Trophoblast cell (in vitro differentiated cells and primary cell): ENCODE results near the gene WDR48.

Source experiments
- DNase-seq, 2 donors: peaks; one replicate each; pipeline ENCODE4 v3.0.0-alpha.2; 2016
- H2AFZ ChIP-seq: 2 replicates; pipeline ENCODE4 v1.6.1; 2013; ENCODE audit warnings: low read length, moderate library complexity, mild to moderate bottlenecking; ENCODE audit not compliant: insufficient read depth, poor library complexity
- H2AK5ac ChIP-seq: 2 replicates; pipeline ENCODE4 v1.6.1; 2013; ENCODE audit warnings: mild to moderate bottlenecking, low read length
- H2BK120ac ChIP-seq: 2 replicates; pipeline ENCODE4 v1.6.1; 2013; ENCODE audit warnings: low read length, mild to moderate bottlenecking, moderate library complexity; ENCODE audit not compliant: insufficient read depth, poor library complexity
- H2BK12ac ChIP-seq: 2 replicates; pipeline ENCODE4 v1.6.1; 2013; ENCODE audit warnings: mild to moderate bottlenecking, low read length, moderate library complexity
- H2BK5ac ChIP-seq: 2 replicates; pipeline ENCODE4 v1.6.1; 2013; ENCODE audit warnings: low read length, low read depth, moderate library complexity, mild to moderate bottlenecking; ENCODE audit not compliant: poor library complexity
- H3K14ac ChIP-seq: 2 replicates; pipeline ENCODE4 v1.6.1; 2013; ENCODE audit warnings: mild to moderate bottlenecking, low read length
- H3K18ac ChIP-seq: 2 replicates; pipeline ENCODE4 v1.6.1; 2013; ENCODE audit warnings: mild to moderate bottlenecking, low read length
- H3K23ac ChIP-seq: 2 replicates; pipeline ENCODE4 v1.6.1; 2013; ENCODE audit warnings: low read length
- H3K27ac ChIP-seq: 2 replicates; pipeline ENCODE4 v1.5.1; 2013; ENCODE audit warnings: low read depth, mild to moderate bottlenecking, inconsistent platforms, low read length, moderate library complexity
- H3K27me3 ChIP-seq: 2 replicates; pipeline ENCODE4 v1.6.1; 2013; ENCODE audit warnings: inconsistent platforms, mild to moderate bottlenecking, low read length, moderate library complexity; ENCODE audit not compliant: insufficient read depth
- H3K36me3 ChIP-seq, 2 experiments: 1 replicate in 1 of 2; 2 replicates in 1 of 2; pipeline ENCODE4 v1.6.1; 2013; ENCODE audit warnings: low read length in 2 of 2, mild to moderate bottlenecking in 2 of 2, moderate library complexity in 1 of 2; ENCODE audit not compliant: insufficient read depth in 2 of 2, control insufficient read depth in 1 of 2
- H3K4ac ChIP-seq: 2 replicates; pipeline ENCODE4 v1.6.1; 2013; ENCODE audit warnings: low read depth, mild to moderate bottlenecking, low read length, moderate library complexity
- H3K4me1 ChIP-seq, 2 experiments: 1 replicate in 1 of 2; 2 replicates in 1 of 2; pipeline ENCODE4 v1.6.1; 2013; ENCODE audit warnings: low read length in 2 of 2, mild to moderate bottlenecking in 2 of 2, moderate library complexity in 1 of 2; ENCODE audit not compliant: insufficient read depth in 2 of 2, control insufficient read depth in 1 of 2
- H3K4me2 ChIP-seq: 2 replicates; pipeline ENCODE4 v1.6.1; 2013; ENCODE audit warnings: inconsistent platforms, mild to moderate bottlenecking, low read length, moderate library complexity
- H3K4me3 ChIP-seq: 2 replicates; pipeline ENCODE4 v1.5.1; 2013; ENCODE audit warnings: mild to moderate bottlenecking, low read depth, low read length, inconsistent platforms
- H3K79me1 ChIP-seq: one replicate; pipeline ENCODE4 v1.6.1; 2013; ENCODE audit warnings: low read length
- H3K79me2 ChIP-seq: 2 replicates; pipeline ENCODE4 v1.6.1; 2013; ENCODE audit warnings: low read length, mild to moderate bottlenecking; ENCODE audit not compliant: control insufficient read depth, insufficient read depth, poor library complexity
- H3K9ac ChIP-seq: 2 replicates; pipeline ENCODE4 v1.6.1; 2013; ENCODE audit warnings: mild to moderate bottlenecking, low read length
- H3K9me3 ChIP-seq: 2 replicates; pipeline ENCODE4 v1.6.1; 2013; ENCODE audit warnings: low read depth, mild to moderate bottlenecking, control low read depth, inconsistent platforms, low read length; ENCODE audit not compliant: insufficient read depth
- H4K12ac ChIP-seq: 2 replicates; pipeline ENCODE4 v1.6.1; 2013; ENCODE audit warnings: low read depth, mild to moderate bottlenecking, low read length, moderate library complexity
- H4K8ac ChIP-seq: 2 replicates; pipeline ENCODE4 v1.6.1; 2013; ENCODE audit warnings: low read depth, mild to moderate bottlenecking, low read length, moderate library complexity
- H4K91ac ChIP-seq: one replicate; pipeline ENCODE4 v1.6.1; 2013; ENCODE audit warnings: low read depth, mild to moderate bottlenecking, low read length, moderate library complexity
- WGBS: extraction: QIAGEN DNeasy Blood & Tissue Kit; methylation state at CpG from one replicate; pipeline ENCODE4 v1.1.7; 2013; ENCODE audit warnings: missing lambda C conversion rate; ENCODE audit not compliant: insufficient read length, insufficient coverage; ENCODE audit errors: extremely low coverage; 5-methylcytosine and 5-hydroxymethylcytosine counted together

The WDR48 gene

GRCh38 chr3:39110041-39110639 is 58.3 kb downstream of the WDR48 start:
- Histone ChIP-seq H3K4me3 (no peak overlapping the region), H3K27ac (no peak overlapping the region), H3K36me3 (no peaks in the 10 kb centered on the region), H3K9ac (no peak overlapping the region), H3K14ac (no peak overlapping the region), H3K79me2 (peaks cover 8% of the 10 kb centered on the region), H3K9me3 (peaks cover 2% of the 10 kb centered on the region), H2AK5ac (no peak overlapping the region), H3K4me2 (no peak overlapping the region), H2BK5ac (no peak overlapping the region), H2BK12ac (no peak overlapping the region), H4K12ac (no peak overlapping the region), H3K4ac (no peak overlapping the region), H3K23ac (no peak overlapping the region), H3K27me3 (no peaks in the 10 kb centered on the region), H3K18ac (no peak overlapping the region), H4K91ac (no peak overlapping the region), H2BK120ac (no peak overlapping the region), H3K79me1 (peaks cover 10% of the 10 kb centered on the region), H3K4me1 (peaks cover 0 to 11% of the 10 kb centered on the region in 2 experiments), H2AFZ (no peak overlapping the region), H4K8ac (no peak overlapping the region)
- DNase-seq, result no peak
- WGBS, result no CpG with 5 or more reads among the region's 2 CpGs

- no peak overlapping the region for H4K12ac ChIP-seq
- no peak for DNase-seq
- no peak overlapping the region for H3K9ac ChIP-seq
- peaks cover 5% of the 10 kb centered on the region for H3K79me1 ChIP-seq
- peaks cover 0 to 3% of the 10 kb centered on the region in 2 experiments for H3K4me1 ChIP-seq
- H3K4me3 ChIP-seq, result no peak overlapping the region
- H3K27me3 ChIP-seq, result no peaks in the 10 kb centered on the region
- no peak overlapping the region for H4K91ac ChIP-seq
- no CpG with 5 or more reads among the region's 3 CpGs for WGBS
- H2BK120ac ChIP-seq, result no peak overlapping the region
- no peaks in the 10 kb centered on the region for H3K36me3 ChIP-seq
- H3K79me2 ChIP-seq, result no peaks in the 10 kb centered on the region
- H4K8ac ChIP-seq, result no peak overlapping the region
- no peak overlapping the region for H2AFZ ChIP-seq
- no peak overlapping the region for H2BK5ac ChIP-seq
- H3K9me3 ChIP-seq, result peaks cover 3% of the 10 kb centered on the region
- H3K23ac ChIP-seq, result no peak overlapping the region
- no peak overlapping the region for H3K18ac ChIP-seq
- no peak overlapping the region for H3K4ac ChIP-seq
- no peak overlapping the region for H3K27ac ChIP-seq
- H2AK5ac ChIP-seq, result no peak overlapping the region
- no peak overlapping the region for H3K4me2 ChIP-seq
- no peak overlapping the region for H2BK12ac ChIP-seq
- no peak overlapping the region for H3K14ac ChIP-seq
Measured at GRCh38 chr3:39112113-39112512, 60.3 kb downstream of the WDR48 start.

- Histone ChIP-seq H3K36me3 (no peaks in the 10 kb centered on the region), H3K9ac (no peak overlapping the region), H4K91ac (no peak overlapping the region), H3K4ac (no peak overlapping the region), H3K4me2 (no peak overlapping the region), H2BK5ac (no peak overlapping the region), H3K14ac (no peak overlapping the region), H4K12ac (no peak overlapping the region), H2BK120ac (no peak overlapping the region), H3K27ac (no peak overlapping the region), H2AFZ (no peak overlapping the region), H3K4me3 (no peak overlapping the region), H3K79me2 (no peaks in the 10 kb centered on the region), H3K23ac (no peak overlapping the region), H3K9me3 (peaks cover 3% of the 10 kb centered on the region), H2BK12ac (no peak overlapping the region), H4K8ac (no peak overlapping the region), H3K27me3 (no peaks in the 10 kb centered on the region), H3K79me1 (peaks cover 1% of the 10 kb centered on the region), H3K4me1 (peaks cover 0 to 3% of the 10 kb centered on the region in 2 experiments), H2AK5ac (no peak overlapping the region), H3K18ac (no peak overlapping the region)
- DNase-seq, result no peak
- no CpG with 5 or more reads among the region's 2 CpGs for WGBS
Measured at GRCh38 chr3:39112535-39112934, 60.7 kb downstream of the WDR48 start.

GRCh38 chr3:39113291-39113690 is 61.5 kb downstream of the WDR48 start:
- Histone ChIP-seq H2AK5ac (no peak overlapping the region), H3K23ac (no peak overlapping the region), H3K4me3 (no peak overlapping the region), H3K27me3 (no peaks in the 10 kb centered on the region), H3K27ac (no peak overlapping the region), H3K4me2 (no peak overlapping the region), H3K18ac (no peak overlapping the region), H3K14ac (no peak overlapping the region), H2BK120ac (no peak overlapping the region), H3K9ac (no peak overlapping the region), H2BK12ac (no peak overlapping the region), H2AFZ (no peak overlapping the region), H4K8ac (no peak overlapping the region), H3K4ac (no peak overlapping the region), H4K12ac (no peak overlapping the region), H3K36me3 (no peaks in the 10 kb centered on the region), H3K4me1 (no peaks in the 10 kb centered on the region), H3K79me2 (no peaks in the 10 kb centered on the region), H3K9me3 (peaks cover 3% of the 10 kb centered on the region), H2BK5ac (no peak overlapping the region), H3K79me1 (no peaks in the 10 kb centered on the region), H4K91ac (no peak overlapping the region)
- no peak for DNase-seq
- no CpG with 5 or more reads among the region's 3 CpGs for WGBS
